Neutrophil (primary cell): ENCODE measurements around the gene INVS.

ENCODE experiments used
- H3K27ac ChIP-seq: fragments of 200-600 bp; sonication (generic); 2 replicates; pipeline ENCODE4 v1.5.1; 2016; ENCODE audit warnings: mild to moderate bottlenecking, moderate library complexity
- H3K27me3 ChIP-seq: fragments of 200-600 bp; sonication (generic); 2 replicates; pipeline ENCODE4 v1.6.0; 2016; ENCODE audit warnings: mild to moderate bottlenecking
- H3K36me3 ChIP-seq: fragments of 200-600 bp; sonication (generic); 2 replicates; pipeline ENCODE4 v1.5.1; 2017
- H3K4me1 ChIP-seq, 2 experiments: fragments of 200-600 bp in 1 of 2; sonication (generic) in 1 of 2; 1 replicate in 1 of 2; 2 replicates in 1 of 2; pipeline versions ENCODE4 v1.5.1 to v1.6.1; 2013 to 2016; ENCODE audit warnings: low read depth in 1 of 2, low read length in 1 of 2, mild to moderate bottlenecking in 1 of 2, moderate library complexity in 1 of 2; ENCODE audit not compliant: control insufficient read depth in 1 of 2, insufficient read depth in 1 of 2
- H3K4me3 ChIP-seq, 2 experiments: fragments of 200-600 bp in 1 of 2; sonication (generic) in 1 of 2; 1 replicate in 1 of 2; 2 replicates in 1 of 2; pipeline ENCODE4 v1.5.1; 2013 to 2016; ENCODE audit warnings: low read depth in 1 of 2, low read length in 1 of 2, mild to moderate bottlenecking in 1 of 2, moderate library complexity in 1 of 2
- H3K9me3 ChIP-seq: fragments of 200-600 bp; sonication (generic); 2 replicates; pipeline ENCODE4 v1.5.1; 2016
- TF ChIP-seq, protein P1 (sequence below): fragments of 200-600 bp; sonication (generic); IDR thresholded peaks from 2 replicates; pipeline ENCODE4 v1.5.1; 2016; ENCODE audit warnings: antibody characterized with exemption

The INVS gene

DNA sequence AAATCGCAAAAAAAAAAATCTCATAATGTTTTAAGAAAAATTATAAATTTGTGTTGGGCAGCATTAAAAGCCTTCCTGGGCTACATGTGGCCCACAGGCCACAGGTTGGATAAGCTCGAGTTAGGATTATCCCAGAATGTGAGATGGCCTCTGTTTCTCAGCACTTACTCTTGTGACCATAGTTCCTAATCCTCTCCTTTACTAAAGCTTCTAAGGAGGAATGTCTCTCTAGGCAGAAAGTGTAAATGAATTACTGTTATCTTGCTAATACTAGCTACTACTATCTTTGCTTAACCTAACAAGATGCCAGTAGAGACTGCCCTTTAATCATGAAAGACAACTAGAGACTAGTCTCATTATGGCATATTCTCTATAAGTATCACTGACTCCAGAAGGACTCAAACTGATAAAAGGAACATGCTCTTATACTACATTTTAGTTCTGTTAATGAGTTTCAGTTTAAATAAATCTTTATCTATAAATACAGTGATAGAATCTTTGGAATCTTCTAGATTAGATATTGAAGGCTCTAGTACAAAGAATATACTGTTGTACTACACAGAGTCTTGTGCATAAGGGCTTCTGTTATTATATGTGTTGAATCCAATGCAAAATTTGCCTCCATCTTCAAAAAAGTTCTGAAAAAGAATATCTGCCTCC lies 13.8 kb downstream of the INVS start:
- TF ChIP-seq, protein P1, sequence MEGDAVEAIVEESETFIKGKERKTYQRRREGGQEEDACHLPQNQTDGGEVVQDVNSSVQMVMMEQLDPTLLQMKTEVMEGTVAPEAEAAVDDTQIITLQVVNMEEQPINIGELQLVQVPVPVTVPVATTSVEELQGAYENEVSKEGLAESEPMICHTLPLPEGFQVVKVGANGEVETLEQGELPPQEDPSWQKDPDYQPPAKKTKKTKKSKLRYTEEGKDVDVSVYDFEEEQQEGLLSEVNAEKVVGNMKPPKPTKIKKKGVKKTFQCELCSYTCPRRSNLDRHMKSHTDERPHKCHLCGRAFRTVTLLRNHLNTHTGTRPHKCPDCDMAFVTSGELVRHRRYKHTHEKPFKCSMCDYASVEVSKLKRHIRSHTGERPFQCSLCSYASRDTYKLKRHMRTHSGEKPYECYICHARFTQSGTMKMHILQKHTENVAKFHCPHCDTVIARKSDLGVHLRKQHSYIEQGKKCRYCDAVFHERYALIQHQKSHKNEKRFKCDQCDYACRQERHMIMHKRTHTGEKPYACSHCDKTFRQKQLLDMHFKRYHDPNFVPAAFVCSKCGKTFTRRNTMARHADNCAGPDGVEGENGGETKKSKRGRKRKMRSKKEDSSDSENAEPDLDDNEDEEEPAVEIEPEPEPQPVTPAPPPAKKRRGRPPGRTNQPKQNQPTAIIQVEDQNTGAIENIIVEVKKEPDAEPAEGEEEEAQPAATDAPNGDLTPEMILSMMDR: no peak
- H3K4me1 ChIP-seq: no peaks in the 10 kb centered on the region
- no peaks in the 10 kb centered on the region for H3K36me3 ChIP-seq
- H3K9me3 ChIP-seq: no peaks in the 10 kb centered on the region
- H3K4me3 ChIP-seq: no peak overlapping the region
- no peak overlapping the region for H3K27ac ChIP-seq
- no peaks in the 10 kb centered on the region for H3K27me3 ChIP-seq

DNA sequence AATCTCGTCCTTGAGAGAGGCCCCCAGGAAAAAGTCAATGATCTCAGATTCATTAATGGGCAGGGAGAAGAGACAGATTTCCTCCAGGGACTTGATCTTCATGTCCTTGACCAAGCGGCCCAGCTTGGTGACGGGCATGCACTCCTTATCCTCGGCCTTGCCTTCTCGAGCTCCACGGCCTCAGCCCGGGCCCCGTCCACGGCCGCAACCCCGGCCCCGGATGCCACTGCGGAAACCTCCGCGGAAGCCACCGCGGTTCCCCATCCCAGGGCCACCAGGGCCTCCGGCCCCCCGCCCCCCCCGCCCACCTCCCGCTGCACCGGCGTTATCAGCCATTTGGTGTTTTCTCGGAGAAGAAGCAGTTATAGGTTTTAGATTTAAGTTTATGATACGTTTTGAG lies 18.3 kb downstream of the INVS start:
- no peak overlapping the region for H3K4me3 ChIP-seq
- H3K36me3 ChIP-seq: no peaks in the 10 kb centered on the region
- H3K9me3 ChIP-seq: no peaks in the 10 kb centered on the region
- no peak overlapping the region for H3K27ac ChIP-seq
- H3K4me1 ChIP-seq: no peaks in the 10 kb centered on the region
- TF ChIP-seq, protein P1: no peak
- H3K27me3 ChIP-seq: no peaks in the 10 kb centered on the region

DNA sequence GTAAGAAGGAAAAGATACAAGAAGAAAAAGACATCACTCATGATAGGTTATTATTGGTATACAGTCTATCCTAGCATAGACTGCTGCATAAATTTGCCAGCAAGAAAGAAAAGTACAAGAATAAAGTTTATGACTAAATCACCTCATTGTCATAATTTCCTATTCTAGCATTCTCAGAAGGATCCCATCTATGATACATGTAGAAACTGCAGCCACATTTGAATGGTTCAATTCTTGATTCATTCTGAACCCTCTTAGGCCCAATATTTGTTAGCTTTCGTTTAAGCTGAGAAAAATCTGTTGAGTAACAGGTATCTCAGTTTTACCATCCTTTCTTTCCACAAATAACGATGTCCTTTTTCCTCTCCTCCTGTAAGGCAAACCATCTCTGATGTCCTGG lies 21.2 kb downstream of the INVS start:
- H3K36me3 ChIP-seq: no peaks in the 10 kb centered on the region
- no peak overlapping the region for H3K27ac ChIP-seq
- TF ChIP-seq, protein P1: no peak
- H3K9me3 ChIP-seq: no peaks in the 10 kb centered on the region
- no peak overlapping the region for H3K4me3 ChIP-seq
- no peaks in the 10 kb centered on the region for H3K4me1 ChIP-seq
- H3K27me3 ChIP-seq: no peaks in the 10 kb centered on the region

DNA sequence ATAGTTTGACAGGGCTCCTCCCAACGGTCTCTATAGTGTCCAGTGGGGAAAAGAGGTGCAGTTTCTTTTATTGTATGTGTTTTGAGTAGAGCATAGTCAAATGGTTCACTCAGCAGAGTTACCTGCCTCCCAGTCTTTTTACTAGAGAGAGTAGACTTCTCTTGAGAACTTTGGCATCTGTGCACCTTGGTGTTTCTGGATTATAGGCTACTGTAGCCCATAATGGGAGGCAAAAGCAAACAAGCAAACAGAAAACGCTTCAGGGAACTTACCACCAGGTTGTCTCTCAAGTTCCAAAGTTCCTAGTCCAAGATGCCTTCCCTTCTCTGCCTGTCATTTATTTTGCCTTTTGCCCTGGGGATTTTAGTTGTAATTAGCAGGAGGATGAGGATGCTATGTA lies 26.2 kb downstream of the INVS start:
- H3K4me1 ChIP-seq: no peaks in the 10 kb centered on the region
- TF ChIP-seq, protein P1: no peak
- H3K27me3 ChIP-seq: no peaks in the 10 kb centered on the region
- no peaks in the 10 kb centered on the region for H3K9me3 ChIP-seq
- no peak overlapping the region for H3K27ac ChIP-seq
- no peak overlapping the region for H3K4me3 ChIP-seq
- H3K36me3 ChIP-seq: no peaks in the 10 kb centered on the region

DNA sequence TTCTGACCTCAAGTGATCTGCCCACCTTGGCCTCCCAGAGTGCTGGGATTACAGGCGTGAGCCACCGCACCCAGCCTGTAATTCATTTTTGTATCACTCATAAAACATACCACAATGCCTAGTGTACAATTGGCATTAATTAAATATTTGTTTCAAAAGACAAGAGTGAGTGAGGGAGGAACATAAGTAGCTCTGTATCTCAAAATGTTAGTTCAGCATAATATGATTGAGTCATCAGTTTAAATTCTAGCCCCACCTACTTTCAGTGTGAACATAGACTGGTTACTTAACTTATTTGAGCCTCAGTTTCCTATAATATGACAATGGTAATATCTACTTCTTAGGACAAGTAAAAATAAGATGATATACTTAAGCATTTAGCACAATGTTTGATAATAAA lies 26.9 kb downstream of the INVS start:
- no peak overlapping the region for H3K27ac ChIP-seq
- H3K4me3 ChIP-seq: no peak overlapping the region
- H3K4me1 ChIP-seq: no peaks in the 10 kb centered on the region
- H3K9me3 ChIP-seq: no peaks in the 10 kb centered on the region
- TF ChIP-seq, protein P1: no peak
- H3K36me3 ChIP-seq: no peaks in the 10 kb centered on the region
- no peaks in the 10 kb centered on the region for H3K27me3 ChIP-seq
